Colonic mucosa (tissue), 4 donors: ENCODE results near the gene LPAR3. TPM values are rescaled to one million over a fixed set of nuclear protein-coding genes. Genes with fewer than 3 reads are reported as not detected.
A peak's percentile ranks its signal among the peaks of the same experiment; 100 is the strongest.

Experiments used
- DNase-seq: peaks from one replicate; pipeline ENCODE4 v3.0.0-alpha.2; 2020
- H3K27ac ChIP-seq: fragments of 200-600 bp; one replicate; pipeline ENCODE4 v1.8.0; 2021
- H3K27me3 ChIP-seq: fragments of 200-600 bp; one replicate; pipeline ENCODE4 v1.8.0; 2021
- H3K36me3 ChIP-seq: fragments of 200-600 bp; one replicate; pipeline ENCODE4 v1.8.0; 2021
- H3K4me1 ChIP-seq: fragments of 200-600 bp; one replicate; pipeline ENCODE4 v1.8.0; 2021; ENCODE audit warnings: mild to moderate bottlenecking
- H3K4me3 ChIP-seq: fragments of 200-600 bp; one replicate; pipeline ENCODE4 v1.8.0; 2021
- H3K9ac ChIP-seq, 2 donors: one replicate each; pipeline ENCODE4 v1.7.0; 2013; ENCODE audit warnings: control low read depth in 2 of 2, low read depth in 2 of 2, low read length in 2 of 2
- H3K9me3 ChIP-seq: fragments of 200-600 bp; one replicate; pipeline ENCODE4 v1.8.0; 2021
- intact Hi-C: fragments of 100-400 bp; cut with DNase I; formaldehyde crosslinking; loops from one replicate; pipeline ENCODE4 v1.14.1; 2022
- total RNA-seq, 2 donors: library from RNA; stranded (reverse); fragmentation: NEBNext Ultra II Directional in 1 of 2; extraction: Animal tissue kit (Norgen Biotek cat#: 25700) in 1 of 2; gene quantifications; one replicate each; pipeline ENCODE4 v1.2.1, GENCODE V29; 2021
- TF ChIP-seq, protein P1 (sequence below): fragments of 200-600 bp; IDR thresholded peaks from one replicate; pipeline ENCODE4 v1.8.0; 2022; ENCODE audit warnings: antibody characterized with exemption, mild to moderate bottlenecking
- donor health status: healthy.
- donor health status: DM: no; HTN: no; CAD: no.
- donor health status: DM: no; HTN: no; CAD: no.

LPAR3 gene
- total RNA-seq, 2 donors from 2014 or later: 2.3 to 3.6 TPM

DNA sequence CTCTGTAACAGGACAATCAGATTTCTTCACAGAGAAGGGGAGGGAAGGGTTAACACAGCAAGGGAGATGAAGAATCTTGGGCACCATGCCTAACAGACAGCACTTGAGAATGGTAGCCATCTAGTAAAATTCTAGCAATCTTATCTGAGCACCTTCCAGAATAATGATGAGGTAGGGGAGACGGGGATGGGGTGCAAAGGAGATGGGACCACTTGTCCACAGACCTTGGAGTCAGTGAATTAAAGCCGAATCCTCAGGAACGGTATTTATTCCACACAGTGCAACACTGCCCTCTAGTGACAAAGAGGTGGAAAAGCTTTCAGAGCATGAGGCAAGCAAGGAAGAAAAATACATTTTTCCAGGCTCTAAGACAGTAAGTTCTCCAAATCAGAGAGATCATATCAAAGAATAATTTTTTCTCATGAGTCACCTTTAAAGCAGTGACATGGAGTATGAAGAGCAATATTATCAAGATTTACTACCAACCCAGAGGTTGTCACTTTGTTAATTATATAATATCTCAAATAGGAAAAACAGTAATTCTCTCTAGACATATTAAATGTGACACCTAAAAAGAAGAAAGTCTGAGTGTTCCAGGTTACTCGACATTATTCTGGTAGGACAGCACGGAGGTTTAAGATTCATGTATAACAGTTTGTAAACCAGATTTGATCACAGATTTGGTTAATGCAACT is 43.3 kb upstream of the LPAR3 start:
- intact Hi-C loops: no loop called here
- DNase-seq: peak; percentile 41
- Histone ChIP-seq H3K9me3 (no peaks in the 10 kb centered on the region), H3K4me1 (no peaks in the 10 kb centered on the region), H3K36me3 (no peaks in the 10 kb centered on the region), H3K27me3 (no peaks in the 10 kb centered on the region), H3K9ac (no peak overlapping the region), H3K27ac (no peak overlapping the region), H3K4me3 (no peak overlapping the region)
- TF ChIP-seq, protein P1, sequence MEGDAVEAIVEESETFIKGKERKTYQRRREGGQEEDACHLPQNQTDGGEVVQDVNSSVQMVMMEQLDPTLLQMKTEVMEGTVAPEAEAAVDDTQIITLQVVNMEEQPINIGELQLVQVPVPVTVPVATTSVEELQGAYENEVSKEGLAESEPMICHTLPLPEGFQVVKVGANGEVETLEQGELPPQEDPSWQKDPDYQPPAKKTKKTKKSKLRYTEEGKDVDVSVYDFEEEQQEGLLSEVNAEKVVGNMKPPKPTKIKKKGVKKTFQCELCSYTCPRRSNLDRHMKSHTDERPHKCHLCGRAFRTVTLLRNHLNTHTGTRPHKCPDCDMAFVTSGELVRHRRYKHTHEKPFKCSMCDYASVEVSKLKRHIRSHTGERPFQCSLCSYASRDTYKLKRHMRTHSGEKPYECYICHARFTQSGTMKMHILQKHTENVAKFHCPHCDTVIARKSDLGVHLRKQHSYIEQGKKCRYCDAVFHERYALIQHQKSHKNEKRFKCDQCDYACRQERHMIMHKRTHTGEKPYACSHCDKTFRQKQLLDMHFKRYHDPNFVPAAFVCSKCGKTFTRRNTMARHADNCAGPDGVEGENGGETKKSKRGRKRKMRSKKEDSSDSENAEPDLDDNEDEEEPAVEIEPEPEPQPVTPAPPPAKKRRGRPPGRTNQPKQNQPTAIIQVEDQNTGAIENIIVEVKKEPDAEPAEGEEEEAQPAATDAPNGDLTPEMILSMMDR: peak; percentile 86

DNA sequence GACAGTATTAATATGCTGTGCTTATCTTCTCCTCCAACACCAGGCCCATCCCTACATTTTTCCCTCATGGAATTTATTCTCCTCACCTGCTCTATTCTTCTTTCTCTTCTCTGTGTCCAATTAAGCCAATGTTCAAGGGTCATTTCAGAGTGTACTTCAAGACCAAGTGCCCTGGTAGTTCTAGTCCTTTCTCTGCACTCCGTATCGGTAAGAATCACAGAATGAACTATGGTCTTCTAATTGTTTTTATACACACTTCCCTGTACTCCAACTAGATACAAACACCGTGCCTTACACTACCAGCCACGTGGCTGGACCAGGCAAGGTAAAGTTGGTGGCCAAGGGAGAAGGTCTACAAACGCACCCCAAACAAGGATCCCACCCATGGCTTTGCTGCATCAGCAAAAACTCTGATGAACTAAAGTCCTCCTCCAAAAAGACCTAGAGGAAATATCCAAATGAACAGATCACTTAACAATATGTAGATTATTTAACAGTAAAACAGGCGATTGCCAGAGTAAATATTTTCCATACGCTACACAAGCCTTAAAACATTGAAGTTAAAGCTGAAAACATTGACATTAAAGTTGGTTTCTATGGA is 40.1 kb upstream of the LPAR3 start:
- Histone ChIP-seq H3K36me3 (no peaks in the 10 kb centered on the region), H3K27ac (no peak overlapping the region), H3K9ac (no peak overlapping the region), H3K4me1 (no peaks in the 10 kb centered on the region), H3K27me3 (no peaks in the 10 kb centered on the region), H3K9me3 (no peaks in the 10 kb centered on the region), H3K4me3 (no peak overlapping the region)
- DNase-seq: no peak
- intact Hi-C loops: loop anchor here (5.0 kb wide), 1 partner anchor 161 kb away; no protein-coding TSS in a partner anchor
- TF ChIP-seq, protein P1: no peak

DNA sequence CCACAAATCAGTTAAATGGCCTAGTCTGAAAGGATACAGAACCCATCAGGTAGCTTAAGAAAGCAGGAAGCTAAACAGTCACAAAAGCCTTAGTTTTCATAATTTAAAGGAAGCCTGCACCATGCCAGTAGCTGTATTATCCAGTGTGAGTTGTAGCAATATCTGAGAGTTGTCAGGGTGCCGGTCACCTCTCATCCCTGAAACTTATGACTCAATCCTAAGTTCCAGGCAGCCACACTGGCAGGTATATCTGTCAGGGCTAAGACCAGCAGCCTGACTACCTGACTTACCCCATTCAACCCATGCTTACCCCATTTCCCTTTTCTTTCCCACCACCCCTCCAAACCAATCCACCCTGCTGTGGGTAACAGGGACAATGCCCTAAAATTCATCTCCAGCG is 37.8 kb upstream of the LPAR3 start:
- H3K9me3 ChIP-seq: no peaks in the 10 kb centered on the region
- no peaks in the 10 kb centered on the region for H3K36me3 ChIP-seq
- no peaks in the 10 kb centered on the region for H3K27me3 ChIP-seq
- TF ChIP-seq, protein P1: no peak
- no peak overlapping the region for H3K27ac ChIP-seq
- intact Hi-C loops: loop anchor here (5.0 kb wide), 1 partner anchor 159 kb away; no protein-coding TSS in a partner anchor
- DNase-seq: no peak
- H3K4me3 ChIP-seq: no peak overlapping the region
- H3K9ac ChIP-seq: no peak overlapping the region
- H3K4me1 ChIP-seq: no peaks in the 10 kb centered on the region

DNA sequence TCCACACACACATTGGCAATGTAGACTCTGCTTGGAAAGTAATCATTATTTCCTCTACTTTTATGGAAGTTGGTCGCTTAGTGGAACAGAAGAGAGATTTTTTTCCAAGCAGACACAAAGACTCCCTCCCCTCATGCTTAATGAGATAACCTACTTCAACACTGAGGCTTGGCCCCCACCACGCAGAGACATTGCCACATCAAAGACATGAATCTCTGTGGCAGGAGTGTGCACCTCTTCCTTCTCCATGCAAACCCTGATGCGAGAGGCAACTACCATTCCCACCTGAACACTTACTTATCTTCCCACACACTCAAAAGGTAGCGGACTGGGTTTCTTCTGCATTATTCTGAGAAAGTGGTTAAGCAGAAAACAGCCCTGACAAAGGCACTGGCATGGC is 37.3 kb upstream of the LPAR3 start:
- Histone ChIP-seq H3K9ac (no peak overlapping the region), H3K27ac (no peak overlapping the region)

DNA sequence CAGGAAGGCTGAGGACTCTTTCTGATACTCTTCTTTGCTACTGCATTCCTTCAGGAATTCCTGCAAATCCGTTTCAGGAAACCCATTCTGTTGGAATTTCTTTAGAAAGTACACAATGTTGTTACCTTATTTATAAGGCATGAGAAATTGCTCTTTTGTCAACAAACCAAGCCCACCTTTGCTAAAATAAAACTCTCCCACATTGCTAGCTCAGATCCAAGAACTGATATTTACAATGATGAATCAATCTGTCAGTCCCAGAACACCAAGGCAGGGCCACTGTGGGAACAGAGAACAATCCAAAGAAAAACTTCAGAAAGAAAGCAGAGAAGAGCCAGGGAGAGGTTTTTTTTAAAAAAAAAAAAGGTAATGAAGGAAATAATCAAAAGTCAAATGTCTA is 36.6 kb upstream of the LPAR3 start:
- Histone ChIP-seq H3K9me3 (no peaks in the 10 kb centered on the region), H3K27me3 (no peaks in the 10 kb centered on the region), H3K4me3 (no peak overlapping the region), H3K27ac (no peak overlapping the region), H3K36me3 (no peaks in the 10 kb centered on the region), H3K4me1 (no peaks in the 10 kb centered on the region), H3K9ac (no peak overlapping the region)
- DNase-seq: no peak
- TF ChIP-seq, protein P1: no peak
- intact Hi-C loops: no loop called here

More for the DNA sequence above, 37.3 kb upstream of the LPAR3 start:
- intact Hi-C loops: loop anchor here (5.0 kb wide), 1 partner anchor 158 kb away; no protein-coding TSS in a partner anchor
- DNase-seq: no peak
- TF ChIP-seq, protein P1: no peak
- Histone ChIP-seq H3K9me3 (no peaks in the 10 kb centered on the region), H3K4me3 (no peak overlapping the region), H3K27me3 (no peaks in the 10 kb centered on the region), H3K4me1 (no peaks in the 10 kb centered on the region), H3K36me3 (no peaks in the 10 kb centered on the region)
